ENCODE data around the gene DMBT1. TPM values are rescaled to one million over a fixed set of nuclear protein-coding genes. Genes with fewer than 3 reads are reported as not detected.

Gene DMBT1
- total and polyA plus RNA-seq, 2 of the 4 experiments (the other 2 are of a cell fraction) = under 0.01 TPM; not detected in 1

- no peak for DNase-seq
- dilution Hi-C loops (cut with HindIII; ENCODE audit: low sequenced_read_pairs, unreplicated experiment) = no loop called here
Observed at GRCh38 chr10:122673731-122674130, 113.2 kb downstream of the DMBT1 start.

More at GRCh38 chr10:122673731-122674130, 113.2 kb downstream of the DMBT1 start:
- no peaks in the 10 kb centered on the region for H3K36me3 ChIP-seq (ENCODE audit: control insufficient read depth, insufficient read depth, low read length)
- no peaks in the 10 kb centered on the region for H4K20me1 ChIP-seq (ENCODE audit: insufficient read depth, low read length)
- intact Hi-C loops (cut with micrococcal nuclease) = no loop called here
- ChIA-PET POLR2A (ENCODE audit: unreplicated experiment) (no interaction called here), CTCF (no interaction called here)
- no peak overlapping the region for H2AK5ac ChIP-seq (ENCODE audit: low read depth, low read length)
- no peak overlapping the region for H2BK20ac ChIP-seq (ENCODE audit: low read depth, low read length)
- H2BK120ac ChIP-seq (ENCODE audit: low read depth, low read length) = no peak overlapping the region
- H3K9me3 ChIP-seq (ENCODE audit: control insufficient read depth, insufficient read depth, low read length) = no peaks in the 10 kb centered on the region; the same call in 1 of the 2 replicates
- H2AFZ ChIP-seq (replicated peaks; ENCODE audit: low read length, poor library complexity) = no peak overlapping the region
- no peaks in the 10 kb centered on the region for H3K79me1 ChIP-seq (ENCODE audit: low read depth in 1 of 2, low read length in 2 of 2)
- H3K9me1 ChIP-seq (ENCODE audit: insufficient read depth, low read length) = no peaks in the 10 kb centered on the region
- no TSS peak for BruUV-seq (replicated peaks)
- H3K9ac ChIP-seq (ENCODE audit: low read depth, low read length) = no peak overlapping the region
- no peak overlapping the region for H2AK9ac ChIP-seq (replicated peaks; ENCODE audit: low read depth, low read length, poor library complexity)
- no peak for ATAC-seq (ENCODE audit: low read depth)
- no peak overlapping the region for H2BK15ac ChIP-seq (ENCODE audit: low read depth, low read length)
- no peak overlapping the region for H3K18ac ChIP-seq (ENCODE audit: low read depth, low read length)
- H4K5ac ChIP-seq (ENCODE audit: low read depth, low read length) = no peak overlapping the region
- no peak overlapping the region for H2BK5ac ChIP-seq (ENCODE audit: low read depth, low read length, poor library complexity, severe bottlenecking)
- TF ChIP-seq BHLHE40 (IDR thresholded peaks at IDR 0.05; ENCODE audit: low read depth, low read length) = no peak
- no peak for TF ChIP-seq ELK1 (IDR thresholded peaks at IDR 0.05; ENCODE audit: borderline replicate concordance, low read depth, low read length)
- H3K27me3 ChIP-seq (ENCODE audit: control insufficient read depth, insufficient read depth, low read length) = no peaks in the 10 kb centered on the region
- no peak overlapping the region for H4K91ac ChIP-seq (ENCODE audit: insufficient read depth, low read depth, low read length)
- no peak overlapping the region for H4K8ac ChIP-seq (ENCODE audit: low read depth in 2 of 2, low read length in 2 of 2)
- H3K4me1 ChIP-seq (ENCODE audit: control insufficient read depth, insufficient read depth, low read length) = no peaks in the 10 kb centered on the region
- no peak overlapping the region for H3K4ac ChIP-seq (ENCODE audit: low read depth, low read length)
- no peak overlapping the region for H3K56ac ChIP-seq (ENCODE audit: extremely low read depth, insufficient read depth, low read length)
- no peak overlapping the region for H3K4me3 ChIP-seq (ENCODE audit: insufficient read depth, low read depth, low read length)
- in situ Hi-C loops (cut with MboI; ENCODE audit: low sequenced_read_pairs) = loop anchor here (25.0 kb wide), 1 partner anchor 889 kb away; no protein-coding TSS in a partner anchor
- H3K23ac ChIP-seq (ENCODE audit: low read depth, low read length) = no peak overlapping the region
- WGBS, 2 experiments (ENCODE audit: extremely low coverage in 2 of 2, insufficient read length in 1 of 2) = 53% methylated on average over 3 of the region's 5 CpGs; no CpG with 5 or more reads in 1 of the 2 experiments
- H3K27ac ChIP-seq (ENCODE audit: insufficient read depth, low read length) = no peak overlapping the region
- no peak overlapping the region for H3K14ac ChIP-seq (replicated peaks; ENCODE audit: low read depth, low read length)
- H3K4me2 ChIP-seq (ENCODE audit: low read depth, low read length) = no peak overlapping the region

All from IMR-90 (cell line).